A673 (cell line): ENCODE measurements around the gene PCBP3.

Experiments used
- EZH2 ChIP-seq: fragments of 200-600 bp; sonication (generic); IDR thresholded peaks from 2 replicates; pipeline ENCODE4 v1.6.1; 2017; ENCODE audit warnings: borderline replicate concordance, low read depth, mild to moderate bottlenecking, mixed read lengths, antibody characterized with exemption, low read length; ENCODE audit not compliant: poor library complexity, severe bottlenecking
- TF ChIP-seq, protein P1 (sequence below): fragments of 300-800, 200-600 bp; sonication (generic); conservative IDR thresholded peaks from 2 replicates; pipeline ENCODE4 v1.5.1; 2017; ENCODE audit warnings: low read depth, mild to moderate bottlenecking, antibody characterized with exemption, low read length, moderate library complexity, mixed read lengths

DNA sequence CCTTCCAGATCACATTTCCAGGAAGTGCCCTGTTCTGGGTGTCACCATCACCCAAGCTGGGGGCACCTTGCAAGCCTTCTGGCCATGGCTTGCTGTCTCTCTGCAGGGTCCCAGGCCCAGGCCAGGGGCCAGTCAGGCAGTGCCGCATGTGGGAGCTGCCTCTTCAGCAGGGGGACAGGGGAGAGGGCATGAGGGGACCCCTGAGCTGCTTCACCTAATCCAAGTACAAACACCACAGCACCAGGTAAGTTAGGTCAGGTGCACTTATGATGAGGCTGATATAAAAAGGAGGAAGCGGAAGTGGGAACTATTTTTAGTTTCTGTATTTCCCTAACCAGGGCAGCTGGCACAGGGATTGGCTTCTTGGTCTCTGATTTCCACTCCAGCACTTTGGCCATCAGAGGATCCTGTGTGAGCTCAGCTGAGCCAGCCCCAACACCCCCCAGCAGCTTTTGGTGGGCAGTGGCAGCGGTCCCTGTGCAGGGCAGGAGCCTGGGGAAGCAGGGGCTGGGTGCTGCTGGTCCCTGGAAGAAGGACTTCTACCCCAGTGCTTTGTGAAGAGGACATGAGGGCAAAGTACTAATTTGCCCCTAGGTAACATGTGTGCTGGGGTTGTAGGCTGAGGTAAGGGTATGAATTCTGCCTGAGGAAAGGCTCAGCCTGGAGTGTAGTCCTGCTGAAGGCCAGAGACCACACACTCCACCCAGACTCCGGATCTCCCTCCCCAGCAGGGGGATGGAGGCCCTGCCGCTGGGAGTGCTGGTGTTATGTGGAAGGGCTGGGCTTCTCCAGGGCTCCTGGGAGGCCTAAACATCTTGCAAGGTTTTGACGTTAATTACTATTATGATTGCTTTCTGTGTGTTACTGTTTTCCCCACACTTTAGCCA, 3.3 kb upstream of the PCBP3 start:
- TF ChIP-seq, protein P1, sequence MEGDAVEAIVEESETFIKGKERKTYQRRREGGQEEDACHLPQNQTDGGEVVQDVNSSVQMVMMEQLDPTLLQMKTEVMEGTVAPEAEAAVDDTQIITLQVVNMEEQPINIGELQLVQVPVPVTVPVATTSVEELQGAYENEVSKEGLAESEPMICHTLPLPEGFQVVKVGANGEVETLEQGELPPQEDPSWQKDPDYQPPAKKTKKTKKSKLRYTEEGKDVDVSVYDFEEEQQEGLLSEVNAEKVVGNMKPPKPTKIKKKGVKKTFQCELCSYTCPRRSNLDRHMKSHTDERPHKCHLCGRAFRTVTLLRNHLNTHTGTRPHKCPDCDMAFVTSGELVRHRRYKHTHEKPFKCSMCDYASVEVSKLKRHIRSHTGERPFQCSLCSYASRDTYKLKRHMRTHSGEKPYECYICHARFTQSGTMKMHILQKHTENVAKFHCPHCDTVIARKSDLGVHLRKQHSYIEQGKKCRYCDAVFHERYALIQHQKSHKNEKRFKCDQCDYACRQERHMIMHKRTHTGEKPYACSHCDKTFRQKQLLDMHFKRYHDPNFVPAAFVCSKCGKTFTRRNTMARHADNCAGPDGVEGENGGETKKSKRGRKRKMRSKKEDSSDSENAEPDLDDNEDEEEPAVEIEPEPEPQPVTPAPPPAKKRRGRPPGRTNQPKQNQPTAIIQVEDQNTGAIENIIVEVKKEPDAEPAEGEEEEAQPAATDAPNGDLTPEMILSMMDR, result no peak
- TF ChIP-seq EZH2, result no peak
